GM23338 (cell line): ENCODE data around the gene TFAP2B. TPM values are rescaled to one million over a fixed set of nuclear protein-coding genes. Genes with fewer than 3 reads are reported as not detected.

Experiments used
- ATAC-seq: fragments of 200-7000 bp; cut with Tn5 transposase; 3 replicates; pipeline ENCODE4 v1.9.1; 2020
- DNase-seq: peaks from one replicate; pipeline ENCODE4 v3.0.0-alpha.2; 2015; ENCODE audit warnings: low spot score
- H2AFZ ChIP-seq: fragments of 200-600 bp; sonication (generic); 2 replicates; pipeline ENCODE4 v1.8.0; 2016; ENCODE audit warnings: antibody characterized with exemption, mild to moderate bottlenecking, moderate library complexity
- H3F3A ChIP-seq: fragments of 200-600 bp; sonication (generic); replicated peaks from 2 replicates; pipeline ENCODE4 v1.8.0; 2017; ENCODE audit warnings: antibody characterized with exemption, mixed run types, low read depth
- H3K27ac ChIP-seq: fragments of 200-600 bp; sonication (generic); 2 replicates; pipeline ENCODE4 v1.6.1; 2016; ENCODE audit warnings: low read depth
- H3K27me3 ChIP-seq: fragments of 200-600 bp; sonication (generic); 2 replicates; pipeline ENCODE4 v1.8.0; 2016; ENCODE audit warnings: mild to moderate bottlenecking, mixed run types, moderate library complexity; ENCODE audit not compliant: insufficient read depth
- H3K36me3 ChIP-seq: fragments of 200-600 bp; sonication (generic); 2 replicates; pipeline ENCODE4 v1.8.0; 2016; ENCODE audit warnings: mild to moderate bottlenecking; ENCODE audit not compliant: insufficient read depth
- H3K4me1 ChIP-seq: fragments of 200-600 bp; sonication (generic); 2 replicates; pipeline ENCODE4 v1.8.0; 2016; ENCODE audit warnings: mild to moderate bottlenecking, moderate library complexity; ENCODE audit not compliant: insufficient read depth
- H3K4me2 ChIP-seq: fragments of 200-600 bp; sonication (generic); 2 replicates; pipeline ENCODE4 v1.7.1; 2017; ENCODE audit warnings: mixed run types
- H3K4me3 ChIP-seq: fragments of 200-600 bp; sonication (generic); 2 replicates; pipeline ENCODE4 v1.6.1; 2016; ENCODE audit warnings: mixed run types
- H3K79me2 ChIP-seq: fragments of 200-600 bp; sonication (generic); replicated peaks from 2 replicates; pipeline ENCODE4 v1.8.0; 2017; ENCODE audit warnings: mild to moderate bottlenecking; ENCODE audit not compliant: insufficient read depth
- H3K9me2 ChIP-seq: fragments of 200-600 bp; sonication (generic); 2 replicates; pipeline ENCODE4 v1.8.0; 2017; ENCODE audit not compliant: insufficient read depth
- H4K20me1 ChIP-seq: fragments of 200-600 bp; sonication (generic); replicated peaks from 2 replicates; pipeline ENCODE4 v1.8.0; 2017; ENCODE audit warnings: mild to moderate bottlenecking; ENCODE audit not compliant: insufficient read depth
- H3K27ac Mint-ChIP-seq: 2 replicates; pipeline ENCODE4 v1.8.0; 2020; ENCODE audit warnings: inconsistent platforms, mild to moderate bottlenecking, moderate library complexity, mixed read lengths
- H3K27me3 Mint-ChIP-seq: 3 replicates; pipeline ENCODE4 v1.8.0; 2022; ENCODE audit warnings: low read depth, mild to moderate bottlenecking, moderate library complexity, mixed read lengths, inconsistent platforms; ENCODE audit not compliant: insufficient read depth, poor library complexity
- H3K36me3 Mint-ChIP-seq: 3 replicates; pipeline ENCODE4 v1.8.0; 2021; ENCODE audit warnings: low read depth, mild to moderate bottlenecking, inconsistent platforms, moderate library complexity, mixed read lengths
- H3K4me1 Mint-ChIP-seq: 3 replicates; pipeline ENCODE4 v1.8.0; 2020; ENCODE audit warnings: mild to moderate bottlenecking, inconsistent platforms, mixed read lengths
- H3K4me3 Mint-ChIP-seq: 3 replicates; pipeline ENCODE4 v1.8.0; 2021; ENCODE audit warnings: moderate library complexity, mild to moderate bottlenecking, inconsistent platforms, mixed read lengths
- H3K9me3 Mint-ChIP-seq: 3 replicates; pipeline ENCODE4 v1.8.0; 2020; ENCODE audit warnings: moderate library complexity, mild to moderate bottlenecking, inconsistent platforms, mixed read lengths
- CREB1 ChIP-seq: fragments of 250-450 bp; sonication (Bioruptor Pico); IDR thresholded peaks from 2 replicates; pipeline ENCODE4 v1.5.0; 2020; ENCODE audit warnings: low read depth, mild to moderate bottlenecking, moderate library complexity
- EZH2 ChIP-seq: fragments of 200-600 bp; sonication (generic); IDR thresholded peaks from one replicate; pipeline ENCODE4 v1.8.0; 2017; ENCODE audit warnings: antibody characterized with exemption, mild to moderate bottlenecking, low read depth; ENCODE audit not compliant: unreplicated experiment
- EZH2phosphoT487 ChIP-seq: fragments of 200-600 bp; sonication (generic); IDR thresholded peaks from one replicate; pipeline ENCODE4 v1.8.1; 2018; ENCODE audit warnings: antibody characterized with exemption; ENCODE audit not compliant: unreplicated experiment
- JUNB ChIP-seq: IDR thresholded peaks from one replicate; pipeline ENCODE4 v1.6.1; 2016; ENCODE audit warnings: antibody characterized with exemption; ENCODE audit not compliant: unreplicated experiment
- NANOG ChIP-seq: IDR thresholded peaks from 2 replicates; pipeline ENCODE4 v1.6.1; 2016; ENCODE audit warnings: antibody characterized with exemption, borderline replicate concordance
- POLR2AphosphoS5 ChIP-seq: IDR thresholded peaks from 2 replicates; pipeline ENCODE4 v1.6.1; 2016; ENCODE audit warnings: antibody characterized with exemption, low read depth
- STAT1 ChIP-seq: IDR thresholded peaks from one replicate; pipeline ENCODE4 v1.6.1; 2016; ENCODE audit warnings: antibody characterized with exemption; ENCODE audit not compliant: unreplicated experiment
- long read RNA-seq: library from polyadenylated mRNA; unstranded; transcript quantifications from one replicate; pipeline ENCODE4 v2.0.0, GENCODE V29; 2020; ENCODE audit not compliant: unreplicated experiment
- polyA plus RNA-seq: library from polyadenylated mRNA; unstranded; fragments of >200 nt; fragmentation: Nextera tagmentation; extraction: Ambion mirVana; gene quantifications from 2 replicates; pipeline ENCODE4 v1.2.1, GENCODE V29; 2016
- total RNA-seq: library from RNA; depleted of rRNA; stranded (reverse); fragments of >200 nt; shearing (Covaris generic); gene quantifications from 2 replicates; pipeline ENCODE4 v1.2.3, GENCODE V29; 2014; rRNA removed
- TF ChIP-seq, protein P1 (sequence below): IDR thresholded peaks from 2 replicates; pipeline ENCODE4 v1.6.1; 2016; ENCODE audit warnings: antibody characterized with exemption
- TF ChIP-seq, protein P2 (sequence below): fragments of 250-450 bp; sonication (Bioruptor Pico); IDR thresholded peaks from 2 replicates; pipeline ENCODE4 v1.5.0; 2020; ENCODE audit warnings: mild to moderate bottlenecking, moderate library complexity
- TF ChIP-seq, protein P3 (sequence below): IDR thresholded peaks from one replicate; pipeline ENCODE4 v1.6.1; 2018; ENCODE audit warnings: antibody characterized with exemption; ENCODE audit not compliant: unreplicated experiment

TFAP2B gene
- not detected in 2 replicates for total RNA-seq
- polyA plus RNA-seq = not detected in 2 replicates
- long read RNA-seq = 0 reads

DNA sequence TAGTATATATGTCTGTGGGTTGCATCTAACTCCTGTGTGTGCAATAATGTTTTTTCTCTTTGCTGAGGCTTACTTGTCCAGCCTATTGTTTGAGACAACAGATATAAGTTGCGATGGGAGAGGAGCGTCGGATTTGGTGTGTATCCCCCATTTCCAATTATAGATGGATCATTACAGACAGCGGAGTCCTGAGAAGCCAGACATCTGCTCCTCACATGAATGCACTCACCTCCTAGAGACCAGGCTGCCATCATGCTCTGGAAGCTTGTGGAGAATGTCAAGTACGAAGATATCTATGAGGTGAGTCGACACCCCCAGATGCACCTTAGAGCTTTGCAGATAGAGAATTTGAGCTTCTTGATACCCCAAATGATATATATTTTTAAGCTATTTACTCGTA lies at the start of gene TFAP2B:
TFAP2B (plus strand) TSS at position 199 of the 400 bp plus-strand sequence; CDS start at position 220, 21 bp downstream.
- DNase-seq (no peak), ATAC-seq (no peak)
- Histone ChIP-seq H3K4me2 (peak within 1 kb of the TSS; percentile 76), H3K27ac (no peak within 1 kb of the TSS), H3K4me1 (peaks cover 53% of the 10 kb centered on the region), H3K79me2 (no peaks in the 10 kb centered on the region), H2AFZ (no peak within 1 kb of the TSS; the same call in 1 of the 2 replicates), H3K36me3 (no peaks in the 10 kb centered on the region), H3K27me3 (peaks cover 99% of the 10 kb centered on the region), H3K9me2 (no peaks in the 10 kb centered on the region), H3F3A (peaks cover 9% of the 10 kb centered on the region; the same call in 1 of the 2 replicates), H3K4me3 (peak within 1 kb of the TSS; percentile 51), H4K20me1 (peaks cover 14% of the 10 kb centered on the region)
- peak within 1 kb of the TSS; percentile 73 for H3K4me3 Mint-ChIP-seq
- no peaks in the 10 kb centered on the region; the same call in 2 of the 3 replicates for H3K36me3 Mint-ChIP-seq
- H3K4me1 Mint-ChIP-seq = peaks cover 45% of the 10 kb centered on the region
- no peak for TF ChIP-seq POLR2AphosphoS5
- TF ChIP-seq EZH2phosphoT487 = peak; percentile 45
- peak; percentile 81 for TF ChIP-seq EZH2
- no peak within 1 kb of the TSS for H3K27ac Mint-ChIP-seq
- peaks cover 88% of the 10 kb centered on the region for H3K27me3 Mint-ChIP-seq
- H3K9me3 Mint-ChIP-seq = peaks cover 10% of the 10 kb centered on the region

DNA sequence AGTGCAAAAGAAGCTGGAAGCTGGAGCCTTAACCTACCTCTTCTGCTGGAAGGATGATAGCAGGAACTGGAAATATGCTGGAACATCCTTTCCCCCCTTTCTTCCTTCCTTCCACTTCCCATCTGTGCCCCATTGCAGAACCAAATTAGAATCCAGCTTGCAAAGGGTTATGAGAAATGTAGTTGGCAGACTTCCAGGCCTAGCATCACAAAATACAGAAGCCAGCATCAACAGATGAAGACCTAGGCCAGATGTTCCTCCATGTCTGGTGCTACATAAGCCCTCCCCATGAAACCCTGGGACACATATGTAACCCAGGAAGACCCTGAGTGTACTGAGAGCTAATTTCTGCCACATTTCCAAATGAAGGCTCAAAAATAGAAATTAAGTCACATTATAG lies 40.0 kb upstream of the TFAP2B start:
- Histone ChIP-seq H3K4me2 (no peak overlapping the region), H3K36me3 (no peaks in the 10 kb centered on the region), H3K4me1 (no peaks in the 10 kb centered on the region), H2AFZ (no peak overlapping the region), H3K79me2 (no peaks in the 10 kb centered on the region), H3K4me3 (no peak overlapping the region), H3K27me3 (no peaks in the 10 kb centered on the region), H3K27ac (no peak overlapping the region), H3K9me2 (no peaks in the 10 kb centered on the region), H3F3A (no peaks in the 10 kb centered on the region), H4K20me1 (no peaks in the 10 kb centered on the region)
- no peak overlapping the region for H3K4me3 Mint-ChIP-seq
- H3K36me3 Mint-ChIP-seq = no peaks in the 10 kb centered on the region
- no peaks in the 10 kb centered on the region for H3K9me3 Mint-ChIP-seq
- TF ChIP-seq, protein P1, sequence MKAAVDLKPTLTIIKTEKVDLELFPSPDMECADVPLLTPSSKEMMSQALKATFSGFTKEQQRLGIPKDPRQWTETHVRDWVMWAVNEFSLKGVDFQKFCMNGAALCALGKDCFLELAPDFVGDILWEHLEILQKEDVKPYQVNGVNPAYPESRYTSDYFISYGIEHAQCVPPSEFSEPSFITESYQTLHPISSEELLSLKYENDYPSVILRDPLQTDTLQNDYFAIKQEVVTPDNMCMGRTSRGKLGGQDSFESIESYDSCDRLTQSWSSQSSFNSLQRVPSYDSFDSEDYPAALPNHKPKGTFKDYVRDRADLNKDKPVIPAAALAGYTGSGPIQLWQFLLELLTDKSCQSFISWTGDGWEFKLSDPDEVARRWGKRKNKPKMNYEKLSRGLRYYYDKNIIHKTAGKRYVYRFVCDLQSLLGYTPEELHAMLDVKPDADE = no peak
- TF ChIP-seq EZH2phosphoT487 = no peak
- TF ChIP-seq, protein P2, sequence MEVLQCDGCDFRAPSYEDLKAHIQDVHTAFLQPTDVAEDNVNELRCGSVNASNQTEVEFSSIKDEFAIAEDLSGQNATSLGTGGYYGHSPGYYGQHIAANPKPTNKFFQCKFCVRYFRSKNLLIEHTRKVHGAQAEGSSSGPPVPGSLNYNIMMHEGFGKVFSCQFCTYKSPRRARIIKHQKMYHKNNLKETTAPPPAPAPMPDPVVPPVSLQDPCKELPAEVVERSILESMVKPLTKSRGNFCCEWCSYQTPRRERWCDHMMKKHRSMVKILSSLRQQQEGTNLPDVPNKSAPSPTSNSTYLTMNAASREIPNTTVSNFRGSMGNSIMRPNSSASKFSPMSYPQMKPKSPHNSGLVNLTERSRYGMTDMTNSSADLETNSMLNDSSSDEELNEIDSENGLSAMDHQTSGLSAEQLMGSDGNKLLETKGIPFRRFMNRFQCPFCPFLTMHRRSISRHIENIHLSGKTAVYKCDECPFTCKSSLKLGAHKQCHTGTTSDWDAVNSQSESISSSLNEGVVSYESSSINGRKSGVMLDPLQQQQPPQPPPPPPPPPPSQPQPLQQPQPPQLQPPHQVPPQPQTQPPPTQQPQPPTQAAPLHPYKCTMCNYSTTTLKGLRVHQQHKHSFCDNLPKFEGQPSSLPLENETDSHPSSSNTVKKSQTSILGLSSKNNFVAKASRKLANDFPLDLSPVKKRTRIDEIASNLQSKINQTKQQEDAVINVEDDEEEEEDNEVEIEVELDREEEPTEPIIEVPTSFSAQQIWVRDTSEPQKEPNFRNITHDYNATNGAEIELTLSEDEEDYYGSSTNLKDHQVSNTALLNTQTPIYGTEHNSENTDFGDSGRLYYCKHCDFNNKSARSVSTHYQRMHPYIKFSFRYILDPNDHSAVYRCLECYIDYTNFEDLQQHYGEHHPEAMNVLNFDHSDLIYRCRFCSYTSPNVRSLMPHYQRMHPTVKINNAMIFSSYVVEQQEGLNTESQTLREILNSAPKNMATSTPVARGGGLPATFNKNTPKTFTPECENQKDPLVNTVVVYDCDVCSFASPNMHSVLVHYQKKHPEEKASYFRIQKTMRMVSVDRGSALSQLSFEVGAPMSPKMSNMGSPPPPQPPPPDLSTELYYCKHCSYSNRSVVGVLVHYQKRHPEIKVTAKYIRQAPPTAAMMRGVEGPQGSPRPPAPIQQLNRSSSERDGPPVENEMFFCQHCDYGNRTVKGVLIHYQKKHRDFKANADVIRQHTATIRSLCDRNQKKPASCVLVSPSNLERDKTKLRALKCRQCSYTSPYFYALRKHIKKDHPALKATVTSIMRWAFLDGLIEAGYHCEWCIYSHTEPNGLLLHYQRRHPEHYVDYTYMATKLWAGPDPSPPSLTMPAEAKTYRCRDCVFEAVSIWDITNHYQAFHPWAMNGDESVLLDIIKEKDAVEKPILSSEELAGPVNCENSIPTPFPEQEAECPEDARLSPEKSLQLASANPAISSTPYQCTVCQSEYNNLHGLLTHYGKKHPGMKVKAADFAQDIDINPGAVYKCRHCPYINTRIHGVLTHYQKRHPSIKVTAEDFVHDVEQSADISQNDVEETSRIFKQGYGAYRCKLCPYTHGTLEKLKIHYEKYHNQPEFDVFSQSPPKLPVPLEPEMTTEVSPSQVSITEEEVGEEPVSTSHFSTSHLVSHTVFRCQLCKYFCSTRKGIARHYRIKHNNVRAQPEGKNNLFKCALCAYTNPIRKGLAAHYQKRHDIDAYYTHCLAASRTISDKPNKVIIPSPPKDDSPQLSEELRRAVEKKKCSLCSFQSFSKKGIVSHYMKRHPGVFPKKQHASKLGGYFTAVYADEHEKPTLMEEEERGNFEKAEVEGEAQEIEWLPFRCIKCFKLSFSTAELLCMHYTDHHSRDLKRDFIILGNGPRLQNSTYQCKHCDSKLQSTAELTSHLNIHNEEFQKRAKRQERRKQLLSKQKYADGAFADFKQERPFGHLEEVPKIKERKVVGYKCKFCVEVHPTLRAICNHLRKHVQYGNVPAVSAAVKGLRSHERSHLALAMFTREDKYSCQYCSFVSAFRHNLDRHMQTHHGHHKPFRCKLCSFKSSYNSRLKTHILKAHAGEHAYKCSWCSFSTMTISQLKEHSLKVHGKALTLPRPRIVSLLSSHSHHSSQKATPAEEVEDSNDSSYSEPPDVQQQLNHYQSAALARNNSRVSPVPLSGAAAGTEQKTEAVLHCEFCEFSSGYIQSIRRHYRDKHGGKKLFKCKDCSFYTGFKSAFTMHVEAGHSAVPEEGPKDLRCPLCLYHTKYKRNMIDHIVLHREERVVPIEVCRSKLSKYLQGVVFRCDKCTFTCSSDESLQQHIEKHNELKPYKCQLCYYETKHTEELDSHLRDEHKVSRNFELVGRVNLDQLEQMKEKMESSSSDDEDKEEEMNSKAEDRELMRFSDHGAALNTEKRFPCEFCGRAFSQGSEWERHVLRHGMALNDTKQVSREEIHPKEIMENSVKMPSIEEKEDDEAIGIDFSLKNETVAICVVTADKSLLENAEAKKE (CRISPR knock-in tag) = no peak
- TF ChIP-seq NANOG = no peak
- TF ChIP-seq STAT1 = no peak
- TF ChIP-seq EZH2 = no peak
- no peak for TF ChIP-seq POLR2AphosphoS5
- no peak for TF ChIP-seq JUNB
- TF ChIP-seq CREB1 (CRISPR knock-in tag) = no peak
- TF ChIP-seq, protein P3, sequence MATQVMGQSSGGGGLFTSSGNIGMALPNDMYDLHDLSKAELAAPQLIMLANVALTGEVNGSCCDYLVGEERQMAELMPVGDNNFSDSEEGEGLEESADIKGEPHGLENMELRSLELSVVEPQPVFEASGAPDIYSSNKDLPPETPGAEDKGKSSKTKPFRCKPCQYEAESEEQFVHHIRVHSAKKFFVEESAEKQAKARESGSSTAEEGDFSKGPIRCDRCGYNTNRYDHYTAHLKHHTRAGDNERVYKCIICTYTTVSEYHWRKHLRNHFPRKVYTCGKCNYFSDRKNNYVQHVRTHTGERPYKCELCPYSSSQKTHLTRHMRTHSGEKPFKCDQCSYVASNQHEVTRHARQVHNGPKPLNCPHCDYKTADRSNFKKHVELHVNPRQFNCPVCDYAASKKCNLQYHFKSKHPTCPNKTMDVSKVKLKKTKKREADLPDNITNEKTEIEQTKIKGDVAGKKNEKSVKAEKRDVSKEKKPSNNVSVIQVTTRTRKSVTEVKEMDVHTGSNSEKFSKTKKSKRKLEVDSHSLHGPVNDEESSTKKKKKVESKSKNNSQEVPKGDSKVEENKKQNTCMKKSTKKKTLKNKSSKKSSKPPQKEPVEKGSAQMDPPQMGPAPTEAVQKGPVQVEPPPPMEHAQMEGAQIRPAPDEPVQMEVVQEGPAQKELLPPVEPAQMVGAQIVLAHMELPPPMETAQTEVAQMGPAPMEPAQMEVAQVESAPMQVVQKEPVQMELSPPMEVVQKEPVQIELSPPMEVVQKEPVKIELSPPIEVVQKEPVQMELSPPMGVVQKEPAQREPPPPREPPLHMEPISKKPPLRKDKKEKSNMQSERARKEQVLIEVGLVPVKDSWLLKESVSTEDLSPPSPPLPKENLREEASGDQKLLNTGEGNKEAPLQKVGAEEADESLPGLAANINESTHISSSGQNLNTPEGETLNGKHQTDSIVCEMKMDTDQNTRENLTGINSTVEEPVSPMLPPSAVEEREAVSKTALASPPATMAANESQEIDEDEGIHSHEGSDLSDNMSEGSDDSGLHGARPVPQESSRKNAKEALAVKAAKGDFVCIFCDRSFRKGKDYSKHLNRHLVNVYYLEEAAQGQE = no peak
- no peak for DNase-seq
- no peaks in the 10 kb centered on the region for H3K4me1 Mint-ChIP-seq
- ATAC-seq = no peak
- H3K27ac Mint-ChIP-seq = no peak overlapping the region
- H3K27me3 Mint-ChIP-seq = peaks cover 2% of the 10 kb centered on the region
